Activated naive CD8-positive, alpha-beta T cell treated with anti-CD3 and anti-CD28 coated beads, Interleukin-2, amount 10 ng/mL, durations not matched to agents 7 days and 5 days (primary cell): ENCODE measurements around the gene DYSF. TPM values are rescaled to one million over a fixed set of nuclear protein-coding genes. Genes with fewer than 3 reads are reported as not detected.
A peak's percentile ranks its signal among the peaks of the same experiment; 100 is the strongest.

Experiments used
- ATAC-seq: fragments of 150-1000 bp; cut with Tn5 transposase; one replicate; pipeline ENCODE4 v1.10.0; 2021; ENCODE audit warnings: low read depth, moderate library complexity
- POLR2A ChIA-PET: fragments of 350-600 bp; sonication (Branson Sonifier 250); formaldehyde crosslinking; loops from one replicate; lab custom pipeline; 2021; ENCODE audit warnings: antibody characterized with exemption; lab: Charles Lee
- DNase-seq: peaks from one replicate; pipeline ENCODE4 v3.0.0; 2021
- H3K27ac Mint-ChIP-seq: one replicate; pipeline ENCODE4 v1.8.0; 2022; ENCODE audit warnings: mild to moderate bottlenecking, mixed read lengths
- H3K27me3 Mint-ChIP-seq: one replicate; pipeline ENCODE4 v1.8.0; 2022; ENCODE audit warnings: mild to moderate bottlenecking, moderate library complexity, mixed read lengths
- H3K36me3 Mint-ChIP-seq: one replicate; pipeline ENCODE4 v1.8.0; 2021; ENCODE audit warnings: mild to moderate bottlenecking, mixed read lengths
- H3K4me1 Mint-ChIP-seq: one replicate; pipeline ENCODE4 v1.8.0; 2021; ENCODE audit warnings: mixed read lengths
- H3K4me3 Mint-ChIP-seq: one replicate; pipeline ENCODE4 v1.8.0; 2022; ENCODE audit warnings: mild to moderate bottlenecking, moderate library complexity, mixed read lengths
- H3K9me3 Mint-ChIP-seq: one replicate; pipeline ENCODE4 v1.8.0; 2021; ENCODE audit warnings: mixed read lengths
- total RNA-seq, 2 experiments: library from RNA; stranded (reverse); gene quantifications; one replicate each; pipeline ENCODE4 v1.2.3, GENCODE V29; 2021

The DYSF gene
- total RNA-seq, 2 experiments from 2014 or later = 6.3 to 6.7 TPM

- no peak for ATAC-seq
- no peak overlapping the region for H3K27ac Mint-ChIP-seq
Observed at GRCh38 chr2:71689393-71689792, 236.0 kb downstream of the DYSF start.

GRCh38 chr2:71689968-71690834, 236.8 kb downstream of the DYSF start:
- H3K36me3 Mint-ChIP-seq = no peaks in the 10 kb centered on the region
- no peak overlapping the region for H3K4me3 Mint-ChIP-seq
- DNase-seq = no peak
- H3K27me3 Mint-ChIP-seq = no peaks in the 10 kb centered on the region
- H3K27ac Mint-ChIP-seq = no peak overlapping the region
- ATAC-seq = no peak
- no peaks in the 10 kb centered on the region for H3K4me1 Mint-ChIP-seq
- H3K9me3 Mint-ChIP-seq = no peaks in the 10 kb centered on the region
- POLR2A ChIA-PET = no interaction called here

More at GRCh38 chr2:71689393-71689792, 236.0 kb downstream of the DYSF start:
- no peaks in the 10 kb centered on the region for H3K36me3 Mint-ChIP-seq
- POLR2A ChIA-PET = no interaction called here
- no peak for DNase-seq
- H3K9me3 Mint-ChIP-seq = no peaks in the 10 kb centered on the region
- H3K4me3 Mint-ChIP-seq = no peak overlapping the region
- no peaks in the 10 kb centered on the region for H3K4me1 Mint-ChIP-seq
- no peaks in the 10 kb centered on the region for H3K27me3 Mint-ChIP-seq

GRCh38 chr2:71690876-71691475, 237.6 kb downstream of the DYSF start:
- peaks cover 3% of the 10 kb centered on the region for H3K27me3 Mint-ChIP-seq
- no peaks in the 10 kb centered on the region for H3K9me3 Mint-ChIP-seq
- no peaks in the 10 kb centered on the region for H3K4me1 Mint-ChIP-seq
- POLR2A ChIA-PET = no interaction called here
- no peak for ATAC-seq
- H3K27ac Mint-ChIP-seq = no peak overlapping the region
- no peaks in the 10 kb centered on the region for H3K36me3 Mint-ChIP-seq
- no peak overlapping the region for H3K4me3 Mint-ChIP-seq
- DNase-seq = no peak

- H3K27ac Mint-ChIP-seq = no peak overlapping the region
- H3K4me3 Mint-ChIP-seq = no peak overlapping the region
- H3K27me3 Mint-ChIP-seq = peaks cover 6% of the 10 kb centered on the region
- DNase-seq = no peak
- no peaks in the 10 kb centered on the region for H3K9me3 Mint-ChIP-seq
- no peaks in the 10 kb centered on the region for H3K36me3 Mint-ChIP-seq
- no peak for ATAC-seq
- no peaks in the 10 kb centered on the region for H3K4me1 Mint-ChIP-seq
- POLR2A ChIA-PET = no interaction called here
Observed at GRCh38 chr2:71691747-71692441, 238.5 kb downstream of the DYSF start.

- ATAC-seq (no peak), DNase-seq (no peak)
- no peaks in the 10 kb centered on the region for H3K9me3 Mint-ChIP-seq
- no peak overlapping the region for H3K4me3 Mint-ChIP-seq
- peaks cover 6% of the 10 kb centered on the region for H3K27me3 Mint-ChIP-seq
- no peaks in the 10 kb centered on the region for H3K36me3 Mint-ChIP-seq
- no peak overlapping the region for H3K27ac Mint-ChIP-seq
- POLR2A ChIA-PET = no interaction called here
- no peaks in the 10 kb centered on the region for H3K4me1 Mint-ChIP-seq
Observed at GRCh38 chr2:71692621-71693277, 239.4 kb downstream of the DYSF start.

- no peak overlapping the region for H3K27ac Mint-ChIP-seq
- DNase-seq (no peak), ATAC-seq (no peak)
- H3K27me3 Mint-ChIP-seq = peaks cover 6% of the 10 kb centered on the region
- no peak overlapping the region for H3K4me3 Mint-ChIP-seq
- no peaks in the 10 kb centered on the region for H3K4me1 Mint-ChIP-seq
- POLR2A ChIA-PET = no interaction called here
- no peaks in the 10 kb centered on the region for H3K36me3 Mint-ChIP-seq
- no peaks in the 10 kb centered on the region for H3K9me3 Mint-ChIP-seq
Observed at GRCh38 chr2:71693286-71694270, 240.2 kb downstream of the DYSF start.

- POLR2A ChIA-PET = no interaction called here
- peaks cover 6% of the 10 kb centered on the region for H3K27me3 Mint-ChIP-seq
- H3K9me3 Mint-ChIP-seq = no peaks in the 10 kb centered on the region
- ATAC-seq (no peak), DNase-seq (no peak)
- H3K4me1 Mint-ChIP-seq = no peaks in the 10 kb centered on the region
- no peaks in the 10 kb centered on the region for H3K36me3 Mint-ChIP-seq
- no peak overlapping the region for H3K27ac Mint-ChIP-seq
- no peak overlapping the region for H3K4me3 Mint-ChIP-seq
Observed at GRCh38 chr2:71694501-71695234, 241.3 kb downstream of the DYSF start.

- Mint-ChIP-seq H3K4me1 (no peaks in the 10 kb centered on the region), H3K9me3 (no peaks in the 10 kb centered on the region), H3K27ac (no peak overlapping the region), H3K36me3 (no peaks in the 10 kb centered on the region), H3K4me3 (no peak overlapping the region), H3K27me3 (peaks cover 6% of the 10 kb centered on the region)
- ATAC-seq (no peak), DNase-seq (no peak)
- POLR2A ChIA-PET = no interaction called here
Observed at GRCh38 chr2:71695235-71696120, 242.1 kb downstream of the DYSF start.

- Mint-ChIP-seq H3K27me3 (peaks cover 6% of the 10 kb centered on the region), H3K27ac (no peak overlapping the region), H3K4me3 (no peak overlapping the region), H3K4me1 (no peaks in the 10 kb centered on the region), H3K36me3 (no peaks in the 10 kb centered on the region), H3K9me3 (no peaks in the 10 kb centered on the region)
- POLR2A ChIA-PET = no interaction called here
- DNase-seq = no peak
- no peak for ATAC-seq
Observed at GRCh38 chr2:71696381-71696780, 243.0 kb downstream of the DYSF start.

GRCh38 chr2:71697106-71698004, 244.0 kb downstream of the DYSF start:
- H3K27me3 Mint-ChIP-seq = peaks cover 6% of the 10 kb centered on the region
- ATAC-seq (no peak), DNase-seq (peak; percentile 2)
- POLR2A ChIA-PET = no interaction called here
- H3K36me3 Mint-ChIP-seq = no peaks in the 10 kb centered on the region
- H3K4me3 Mint-ChIP-seq = no peak overlapping the region
- no peak overlapping the region for H3K27ac Mint-ChIP-seq
- H3K9me3 Mint-ChIP-seq = no peaks in the 10 kb centered on the region
- H3K4me1 Mint-ChIP-seq = no peaks in the 10 kb centered on the region

- no peak for ATAC-seq
- Mint-ChIP-seq H3K4me3 (no peak overlapping the region), H3K27me3 (peaks cover 6% of the 10 kb centered on the region), H3K36me3 (no peaks in the 10 kb centered on the region), H3K27ac (no peak overlapping the region), H3K9me3 (no peaks in the 10 kb centered on the region), H3K4me1 (no peaks in the 10 kb centered on the region)
- peak; percentile 2 for DNase-seq
- POLR2A ChIA-PET = no interaction called here
Observed at GRCh38 chr2:71699428-71699827, 246.1 kb downstream of the DYSF start.
